IMR-90 (cell line): Measurements from ENCODE around the gene MPG.

ENCODE experiments used
- POLR2A ChIP-seq: IDR thresholded peaks from 2 replicates; pipeline ENCODE4 v1.6.1; 2012; ENCODE audit warnings: mild to moderate bottlenecking, low read depth, low read length
- RAD21 ChIP-seq: IDR thresholded peaks from 2 replicates; pipeline ENCODE4 v1.6.1; 2012; ENCODE audit warnings: low read length, improper control_type of control experiment
- TF ChIP-seq, protein P1 (sequence below): fragments of 150-350 bp; IDR thresholded peaks from 2 replicates; pipeline ENCODE4 v1.6.1; 2017; ENCODE audit warnings: mild to moderate bottlenecking, antibody characterized with exemption, low read length, low read depth
- TF ChIP-seq, protein P2 (sequence below): conservative IDR thresholded peaks from 2 replicates; pipeline ENCODE4 v1.5.1; 2012; ENCODE audit warnings: mild to moderate bottlenecking, low read depth, low read length, improper control_type of control experiment

DNA sequence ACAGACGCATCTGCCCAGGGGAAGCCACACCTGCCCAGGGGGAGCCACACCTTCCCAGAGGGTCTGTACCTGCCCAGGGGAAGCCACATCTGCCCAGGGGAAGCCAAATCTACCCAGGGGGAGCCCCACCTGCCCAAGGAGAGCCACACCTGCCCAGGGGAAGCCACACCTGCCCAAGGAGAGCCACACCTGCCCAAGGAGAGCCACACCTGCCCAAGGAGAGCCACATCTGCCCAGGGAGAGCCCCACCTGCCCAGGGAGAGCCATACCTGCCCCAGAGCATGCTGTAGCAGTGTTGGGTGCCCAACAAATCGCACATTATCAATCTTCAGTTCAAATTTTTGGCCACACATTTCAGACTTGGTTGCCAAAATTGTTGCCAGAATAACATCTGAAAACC is 40.8 kb downstream of the MPG start:
- no peak for TF ChIP-seq POLR2A
- TF ChIP-seq, protein P1, sequence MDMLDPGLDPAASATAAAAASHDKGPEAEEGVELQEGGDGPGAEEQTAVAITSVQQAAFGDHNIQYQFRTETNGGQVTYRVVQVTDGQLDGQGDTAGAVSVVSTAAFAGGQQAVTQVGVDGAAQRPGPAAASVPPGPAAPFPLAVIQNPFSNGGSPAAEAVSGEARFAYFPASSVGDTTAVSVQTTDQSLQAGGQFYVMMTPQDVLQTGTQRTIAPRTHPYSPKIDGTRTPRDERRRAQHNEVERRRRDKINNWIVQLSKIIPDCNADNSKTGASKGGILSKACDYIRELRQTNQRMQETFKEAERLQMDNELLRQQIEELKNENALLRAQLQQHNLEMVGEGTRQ, result no peak
- TF ChIP-seq, protein P2, sequence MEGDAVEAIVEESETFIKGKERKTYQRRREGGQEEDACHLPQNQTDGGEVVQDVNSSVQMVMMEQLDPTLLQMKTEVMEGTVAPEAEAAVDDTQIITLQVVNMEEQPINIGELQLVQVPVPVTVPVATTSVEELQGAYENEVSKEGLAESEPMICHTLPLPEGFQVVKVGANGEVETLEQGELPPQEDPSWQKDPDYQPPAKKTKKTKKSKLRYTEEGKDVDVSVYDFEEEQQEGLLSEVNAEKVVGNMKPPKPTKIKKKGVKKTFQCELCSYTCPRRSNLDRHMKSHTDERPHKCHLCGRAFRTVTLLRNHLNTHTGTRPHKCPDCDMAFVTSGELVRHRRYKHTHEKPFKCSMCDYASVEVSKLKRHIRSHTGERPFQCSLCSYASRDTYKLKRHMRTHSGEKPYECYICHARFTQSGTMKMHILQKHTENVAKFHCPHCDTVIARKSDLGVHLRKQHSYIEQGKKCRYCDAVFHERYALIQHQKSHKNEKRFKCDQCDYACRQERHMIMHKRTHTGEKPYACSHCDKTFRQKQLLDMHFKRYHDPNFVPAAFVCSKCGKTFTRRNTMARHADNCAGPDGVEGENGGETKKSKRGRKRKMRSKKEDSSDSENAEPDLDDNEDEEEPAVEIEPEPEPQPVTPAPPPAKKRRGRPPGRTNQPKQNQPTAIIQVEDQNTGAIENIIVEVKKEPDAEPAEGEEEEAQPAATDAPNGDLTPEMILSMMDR, result no peak
- TF ChIP-seq RAD21, result no peak
